Prostate gland (tissue), 2 donors: Measurements from ENCODE around the gene TMPRSS6.

Source experiments
- CTCF ChIP-seq, 4 experiments: fragments of 200-600 bp in 2 of 4; fragments of 450-650 bp in 2 of 4; sonication (generic) in 2 of 4; IDR thresholded peaks; 1 replicate in 3 of 4; 2 replicates in 1 of 4; pipeline ENCODE4 v1.5.1; 2016 to 2019; ENCODE audit warnings: antibody characterized with exemption in 4 of 4, mild to moderate bottlenecking in 2 of 4, moderate library complexity in 2 of 4
- POLR2A ChIP-seq: fragments of 450-650 bp; IDR thresholded peaks from one replicate; pipeline ENCODE4 v1.6.1; 2016; ENCODE audit warnings: antibody characterized with exemption, mild to moderate bottlenecking

GRCh38 chr22:37147186-37147990, 37.9 kb upstream of the TMPRSS6 start:
- no peak for TF ChIP-seq CTCF (IDR thresholded peaks at IDR 0.05)
- TF ChIP-seq POLR2A = no peak
